WI38 (cell line): ENCODE data around the gene MTHFD2L.

Experiments
- H3K4me3 ChIP-seq: 2 replicates; pipeline ENCODE4 v1.5.1; 2011; ENCODE audit warnings: low read depth, mild to moderate bottlenecking, control low read depth, low read length
- CTCF ChIP-seq: IDR thresholded peaks from 2 replicates; pipeline ENCODE4 v1.5.1; 2012; ENCODE audit warnings: low read depth, mild to moderate bottlenecking, control low read depth, low read length

Gene MTHFD2L

GRCh38 chr4:74315376-74315775 is 157.5 kb downstream of the MTHFD2L start:
- no peak for TF ChIP-seq CTCF
- no peak overlapping the region for H3K4me3 ChIP-seq

GRCh38 chr4:74316397-74316796 is 158.5 kb downstream of the MTHFD2L start:
- no peak for TF ChIP-seq CTCF
- H3K4me3 ChIP-seq, result no peak overlapping the region

GRCh38 chr4:74317616-74318246 is 159.8 kb downstream of the MTHFD2L start:
- no peak overlapping the region for H3K4me3 ChIP-seq
- TF ChIP-seq CTCF, result no peak

DNA sequence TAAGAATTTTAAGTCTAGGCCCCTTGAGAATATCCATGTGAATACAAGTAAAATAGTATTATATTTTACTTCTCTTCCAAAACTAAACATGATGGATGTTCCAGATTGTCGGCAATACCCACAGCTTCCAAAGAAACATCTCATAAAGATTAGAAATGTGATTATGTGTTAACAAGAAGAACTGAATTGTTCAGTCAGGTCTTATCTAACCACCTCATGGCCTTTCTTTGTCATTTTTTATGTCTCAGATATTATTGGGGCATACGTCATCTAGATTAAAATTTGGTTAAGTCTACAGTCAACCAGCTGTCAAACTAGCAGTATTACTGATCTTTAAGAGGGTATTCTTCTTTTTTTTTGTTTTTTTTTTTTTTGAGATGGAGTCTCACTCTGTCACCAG is 160.4 kb downstream of the MTHFD2L start:
- no peak for TF ChIP-seq CTCF
- no peak overlapping the region for H3K4me3 ChIP-seq

DNA sequence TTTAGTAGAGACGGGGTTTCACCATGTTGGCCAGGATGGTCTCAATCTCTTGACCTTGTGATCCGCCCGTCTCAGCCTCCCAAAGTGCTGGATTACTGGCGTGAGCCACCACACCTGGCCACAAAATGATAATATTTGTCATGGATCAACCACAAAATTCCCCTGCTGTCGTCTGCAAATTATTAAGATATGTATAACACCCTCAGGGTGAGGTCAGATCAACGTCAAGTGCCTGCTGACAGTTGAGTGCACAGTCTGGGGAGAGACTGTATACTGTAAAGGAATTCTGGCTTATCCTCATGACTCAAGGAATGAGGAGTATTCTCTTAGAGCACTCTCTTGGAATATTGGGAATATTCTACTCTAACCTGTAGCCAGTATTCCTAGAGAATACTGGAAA is 161.6 kb downstream of the MTHFD2L start:
- no peak overlapping the region for H3K4me3 ChIP-seq
- no peak for TF ChIP-seq CTCF

- H3K4me3 ChIP-seq, result no peak overlapping the region
- peak; percentile 42 for TF ChIP-seq CTCF
Observed at GRCh38 chr4:74320559-74321118, 162.7 kb downstream of the MTHFD2L start.

DNA sequence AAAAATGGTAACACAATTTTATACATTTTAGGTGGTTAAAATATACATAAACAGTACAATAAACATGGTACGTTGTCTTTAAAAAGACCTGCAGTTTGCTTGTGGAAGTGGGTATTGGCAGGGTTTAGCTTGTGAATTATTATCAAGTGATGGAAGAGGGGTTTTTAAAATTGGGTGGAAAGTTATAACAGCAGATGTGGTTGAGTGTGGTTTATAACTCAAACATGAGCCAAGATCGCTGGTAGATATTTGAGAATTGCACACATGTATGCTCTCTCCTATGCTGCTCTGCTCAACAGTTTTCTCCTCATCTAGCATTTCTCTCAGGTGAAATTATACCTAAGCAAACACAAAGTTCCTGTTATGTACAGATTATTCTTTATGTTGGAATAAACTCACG is 164.4 kb downstream of the MTHFD2L start:
- no peak overlapping the region for H3K4me3 ChIP-seq
- no peak for TF ChIP-seq CTCF
